Measurements from ENCODE around the gene SLAIN2. TPM values are rescaled to one million over a fixed set of nuclear protein-coding genes. Genes with fewer than 3 reads are reported as not detected.
"Not testable (repeated sequence)": the region's sequence is repeated elsewhere in the genome, so short reads cannot be mapped to it uniquely, and the experiment has no call there.

SLAIN2 gene
- total RNA-seq (100 to 1,000 TPM; 106 to 178 (median 138) TPM), polyA plus RNA-seq (100 to 1,000 TPM in 1 of 2 donors, 10 to 100 TPM in 1; 26.0 to 107 TPM)
- long read RNA-seq, donor 1, full-length matches to known transcripts, result 5 of 105 reads
- long read RNA-seq, donor 1, partial matches to known transcripts, result 39 of 105 reads
- long read RNA-seq, donor 1, other reads (novel, unspliced or antisense), result 61 of 105 reads
- long read RNA-seq, donor 2, full-length matches to known transcripts, result 12 of 131 reads
- long read RNA-seq, donor 2, partial matches to known transcripts, result 38 of 131 reads
- long read RNA-seq, donor 2, other reads (novel, unspliced or antisense), result 81 of 131 reads
- long read RNA-seq, donor 3, full-length matches to known transcripts, result 17 of 119 reads
- long read RNA-seq, donor 3, partial matches to known transcripts, result 26 of 119 reads
- long read RNA-seq, donor 3, other reads (novel, unspliced or antisense), result 76 of 119 reads

DNA sequence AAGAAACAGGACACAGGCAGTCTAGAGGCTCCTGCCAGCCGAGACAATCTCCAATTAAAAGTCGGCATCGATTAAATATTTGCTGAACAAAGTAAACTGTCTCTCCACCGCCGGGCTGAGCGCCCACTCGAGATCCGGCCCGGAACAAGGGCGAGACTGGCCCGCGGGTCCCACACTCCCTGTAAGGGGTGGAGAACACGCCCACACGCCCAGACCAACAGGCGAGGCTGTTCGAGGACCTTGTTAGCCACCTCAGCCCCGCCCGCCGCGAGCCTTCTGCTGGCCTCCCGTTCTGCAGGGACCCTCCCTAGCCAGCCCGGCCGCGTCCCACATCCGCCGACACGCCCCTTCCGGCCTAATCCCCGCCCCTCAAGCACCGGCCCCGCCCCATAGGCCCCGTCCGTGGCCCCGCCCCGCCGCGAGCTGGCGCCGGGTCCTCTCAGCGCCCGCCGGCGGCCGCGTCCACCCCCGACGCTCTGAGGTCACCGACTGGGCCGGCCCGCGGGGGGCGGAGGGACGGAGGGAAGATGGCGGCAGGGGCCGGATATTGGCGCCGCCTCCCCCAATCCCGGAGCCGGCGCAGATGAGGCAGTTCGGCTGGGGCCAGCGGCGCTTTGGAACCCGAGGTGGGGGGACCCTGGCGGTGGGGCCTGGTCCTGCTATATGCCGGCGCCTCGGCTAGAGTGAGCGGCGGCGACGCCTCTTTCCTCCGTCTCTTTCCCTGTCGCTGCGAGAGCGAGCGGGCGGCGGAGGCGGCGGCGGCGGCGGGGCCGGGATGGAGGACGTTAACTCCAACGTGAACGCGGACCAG, at the start of gene SLAIN2:
TSS of gene SLAIN2 (plus strand) at position 565 of the 811 bp plus-strand sequence. CDS start at position 776, 211 bp downstream.
- H3K4me1 ChIP-seq, result peaks cover 3 to 56% (median 35%) of the 10 kb centered on the region in 12 donors
- ATAC-seq, result peak; percentile 95 to 98 (median 98)
- intact Hi-C loops (cut with DNase I), result loop anchor here in 1 of 10 donors (5.0 kb wide), 1 partner anchor 69 kb away; no protein-coding TSS in a partner anchor

DNA sequence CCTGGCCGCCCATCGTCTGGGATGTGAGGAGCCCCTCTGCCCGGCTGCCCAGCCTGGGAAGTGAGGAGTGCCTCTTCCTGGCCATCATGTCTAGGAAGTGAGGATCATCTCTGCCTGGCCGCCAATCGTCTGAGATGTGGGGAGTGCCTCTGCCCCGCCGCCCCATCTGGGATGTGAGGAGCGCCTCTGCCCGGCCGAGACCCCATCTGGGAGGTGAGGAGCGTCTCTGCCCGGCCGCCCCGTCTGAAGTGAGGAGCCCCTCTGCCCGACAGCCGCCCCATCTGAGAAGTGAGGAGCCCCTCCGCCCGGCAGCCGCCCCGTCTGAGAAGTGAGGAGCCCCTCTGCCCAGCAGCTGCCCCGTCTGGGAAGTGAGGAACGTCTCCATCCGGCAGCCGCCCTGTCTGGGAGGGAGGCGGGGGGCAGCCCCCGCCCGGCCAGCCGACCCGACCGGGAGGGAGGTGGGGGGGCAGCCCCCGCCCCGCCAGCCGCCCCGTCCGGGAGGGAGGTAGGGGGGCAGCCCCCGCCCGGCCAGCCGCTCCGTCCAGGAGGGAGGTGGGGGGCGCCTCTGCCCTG, 49.0 kb upstream of the SLAIN2 start:
- H3K27ac ChIP-seq; DNase-seq; H3K4me3 ChIP-seq; intact Hi-C loops (cut with DNase I); H3K9me3 ChIP-seq; H3K4me1 ChIP-seq; ATAC-seq; H3K36me3 ChIP-seq; H3K27me3 ChIP-seq: not testable (repeated sequence)
- WGBS, 4 donors, result 89 to 97% (median 93%) methylated on average over 21 to 40 of the region's 40 CpGs

More for the DNA sequence above, at the start of gene SLAIN2:
- no peaks in the 10 kb centered on the region for H3K36me3 ChIP-seq
- H3K4me3 ChIP-seq, result peak within 1 kb of the TSS; percentile 77 to 97 (median 93)
- H3K27me3 ChIP-seq, result no peaks in the 10 kb centered on the region
- peak within 1 kb of the TSS; percentile 95 to 99 (median 98) for H3K27ac ChIP-seq
- H3K9me3 ChIP-seq, result no peaks in the 10 kb centered on the region
- TF ChIP-seq POLR2A (IDR thresholded peaks at IDR 0.05), result peak in 1 of 2 donors; percentile 79
- TF ChIP-seq, protein P1, sequence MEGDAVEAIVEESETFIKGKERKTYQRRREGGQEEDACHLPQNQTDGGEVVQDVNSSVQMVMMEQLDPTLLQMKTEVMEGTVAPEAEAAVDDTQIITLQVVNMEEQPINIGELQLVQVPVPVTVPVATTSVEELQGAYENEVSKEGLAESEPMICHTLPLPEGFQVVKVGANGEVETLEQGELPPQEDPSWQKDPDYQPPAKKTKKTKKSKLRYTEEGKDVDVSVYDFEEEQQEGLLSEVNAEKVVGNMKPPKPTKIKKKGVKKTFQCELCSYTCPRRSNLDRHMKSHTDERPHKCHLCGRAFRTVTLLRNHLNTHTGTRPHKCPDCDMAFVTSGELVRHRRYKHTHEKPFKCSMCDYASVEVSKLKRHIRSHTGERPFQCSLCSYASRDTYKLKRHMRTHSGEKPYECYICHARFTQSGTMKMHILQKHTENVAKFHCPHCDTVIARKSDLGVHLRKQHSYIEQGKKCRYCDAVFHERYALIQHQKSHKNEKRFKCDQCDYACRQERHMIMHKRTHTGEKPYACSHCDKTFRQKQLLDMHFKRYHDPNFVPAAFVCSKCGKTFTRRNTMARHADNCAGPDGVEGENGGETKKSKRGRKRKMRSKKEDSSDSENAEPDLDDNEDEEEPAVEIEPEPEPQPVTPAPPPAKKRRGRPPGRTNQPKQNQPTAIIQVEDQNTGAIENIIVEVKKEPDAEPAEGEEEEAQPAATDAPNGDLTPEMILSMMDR (IDR thresholded peaks at IDR 0.05), result peak in 10 of 12 donors; percentile 11 to 49 (median 36)
- WGBS, 4 donors, result 1% methylated on average over 38 to 89 of the region's 89 CpGs
- peak; percentile 99 to 100 (median 100) for DNase-seq

DNA sequence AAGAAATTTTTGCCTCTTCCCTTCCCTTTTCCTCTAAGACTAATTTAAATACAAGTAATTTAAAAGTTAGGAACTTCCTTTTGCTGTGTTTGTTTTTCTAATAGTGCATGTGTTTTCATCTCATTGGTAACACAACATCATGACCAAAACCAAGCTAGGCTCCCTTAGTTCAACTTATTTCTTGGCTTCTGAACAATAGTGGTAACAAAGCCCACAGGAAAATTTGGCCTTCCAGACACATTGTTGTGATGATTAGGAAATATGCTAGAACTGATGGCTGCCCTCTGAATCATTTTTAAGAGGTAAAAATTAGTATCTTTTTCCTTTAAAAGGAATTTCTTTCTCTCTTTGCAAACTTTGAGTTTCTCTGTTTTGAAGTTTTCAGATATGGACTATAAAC, 46.2 kb upstream of the SLAIN2 start:
- Histone ChIP-seq H3K4me1 (no peaks in the 10 kb centered on the region), H3K27me3 (no peaks in the 10 kb centered on the region), H3K9me3 (no peaks in the 10 kb centered on the region), H3K27ac (no peak overlapping the region), H3K4me3 (no peak overlapping the region), H3K36me3 (no peaks in the 10 kb centered on the region)
- DNase-seq (no peak), ATAC-seq (no peak)
- intact Hi-C loops (cut with DNase I), result no loop called here
- TF ChIP-seq, protein P1 (IDR thresholded peaks at IDR 0.05), result no peak
- TF ChIP-seq POLR2A (IDR thresholded peaks at IDR 0.05), result no peak

DNA sequence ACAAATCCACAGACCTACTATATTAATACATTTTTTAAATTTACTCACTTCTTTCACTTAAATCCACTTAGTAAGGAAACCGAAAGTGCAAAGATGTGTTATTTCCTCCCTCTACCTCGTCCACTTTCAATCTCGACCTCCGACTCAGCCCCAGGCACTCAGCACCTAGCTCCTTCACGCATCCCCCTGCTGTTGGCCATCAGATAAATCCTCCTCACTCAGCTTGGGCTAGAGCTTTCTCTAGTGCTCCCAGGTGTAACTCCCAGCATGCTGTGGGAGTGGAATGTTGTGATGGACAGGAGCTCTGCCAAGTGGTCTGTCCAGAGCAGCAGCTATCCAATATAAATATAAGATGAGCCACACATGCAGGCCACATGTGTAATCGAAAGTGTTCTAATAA, 45.0 kb upstream of the SLAIN2 start:
- Histone ChIP-seq H3K4me1 (no peaks in the 10 kb centered on the region), H3K36me3 (no peaks in the 10 kb centered on the region), H3K27me3 (no peaks in the 10 kb centered on the region), H3K4me3 (no peak overlapping the region), H3K27ac (no peak overlapping the region), H3K9me3 (no peaks in the 10 kb centered on the region)
- 65 to 73% (median 71%) methylated on average over 6 of the region's 6 CpGs for WGBS, 4 donors
- DNase-seq (no peak), ATAC-seq (no peak)
- TF ChIP-seq, protein P1 (IDR thresholded peaks at IDR 0.05), result no peak
- intact Hi-C loops (cut with DNase I), result no loop called here

Measured in heart left ventricle (tissue), 16 donors.